ENCODE data around the gene AGAP5. TPM values are rescaled to one million over a fixed set of nuclear protein-coding genes. Genes with fewer than 3 reads are reported as not detected.
"Not testable (repeated sequence)": the region's sequence is repeated elsewhere in the genome, so short reads cannot be mapped to it uniquely, and the experiment has no call there.

AGAP5 gene
- total RNA-seq, 5 donors from 2014 or later (not counting 1 experiment from before 2014, with no cell fraction given) = 11.6 to 17.0 (median 14.7) TPM

DNA sequence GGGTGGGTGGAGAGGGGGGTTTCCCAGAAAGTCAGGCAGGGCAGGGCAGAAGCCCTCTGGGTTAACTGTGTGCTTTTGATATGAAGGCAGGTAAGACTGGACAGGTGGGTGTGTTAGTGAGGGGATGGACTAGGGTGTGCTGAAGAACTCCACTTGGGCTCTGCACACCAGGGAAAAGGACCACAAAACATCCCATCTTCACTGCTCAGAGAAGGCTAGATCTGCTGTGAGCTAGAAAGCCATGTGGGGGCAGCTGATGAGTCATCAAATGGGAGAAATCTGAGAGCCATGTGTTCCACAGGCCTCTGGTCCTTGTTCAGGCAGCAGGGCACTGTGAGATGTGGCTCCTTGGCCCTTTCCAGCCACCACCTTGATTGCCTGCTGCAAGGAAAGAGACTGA, 9.7 kb upstream of the AGAP5 start:
- ATAC-seq (replicated peaks in 1 of 4); H3K27me3 ChIP-seq (replicated peaks in 1 of 2; ENCODE audit: control insufficient read depth in 2 of 2, extremely low read depth in 1 of 2, insufficient read depth in 2 of 2, low read length in 1 of 2); H3K4me3 Mint-ChIP-seq; DNase-seq; H3K9me3 ChIP-seq; H3K27ac Mint-ChIP-seq; H3K9me3 Mint-ChIP-seq; H3K4me1 Mint-ChIP-seq; CTCF ChIA-PET; H3K4me1 ChIP-seq (ENCODE audit: control insufficient read depth in 1 of 2, extremely low read depth in 1 of 2, insufficient read depth in 2 of 2, low read length in 2 of 2); H3K27ac ChIP-seq (ENCODE audit: low read length); POLR2A ChIA-PET; H3K27me3 Mint-ChIP-seq; H3K4me3 ChIP-seq (ENCODE audit: control insufficient read depth in 1 of 2, extremely low read depth in 1 of 2, low read length in 1 of 2): not testable (repeated sequence)
- peaks cover 31% of the 10 kb centered on the region for H3K36me3 Mint-ChIP-seq
- H3K36me3 ChIP-seq (ENCODE audit: control insufficient read depth in 2 of 2, extremely low read depth in 1 of 2, insufficient read depth in 1 of 2, low read length in 1 of 2) = peaks cover 0 to 12% of the 10 kb centered on the region in 2 donors

DNA sequence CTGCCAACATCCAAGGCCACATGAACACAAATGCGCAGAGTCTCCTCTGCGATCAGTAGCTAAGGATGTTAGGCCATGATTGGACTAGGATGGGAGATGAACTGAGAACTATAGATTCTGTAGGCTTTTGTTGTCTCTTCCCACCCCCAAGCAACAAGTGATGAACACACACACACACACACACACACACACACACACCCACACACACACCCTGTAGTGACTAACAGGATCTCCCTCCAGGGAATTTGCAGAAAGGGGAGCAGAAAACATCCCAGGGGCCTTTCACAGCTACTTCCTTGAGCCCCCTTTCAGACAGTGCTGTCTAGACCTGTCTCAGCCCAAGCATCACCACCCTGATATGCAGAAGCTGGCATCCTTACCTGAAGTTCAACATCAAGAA, 8.6 kb upstream of the AGAP5 start:
- H3K9me3 ChIP-seq; H3K27ac ChIP-seq (ENCODE audit: low read length); CTCF ChIA-PET; H3K9me3 Mint-ChIP-seq; H3K4me3 Mint-ChIP-seq; H3K4me1 ChIP-seq (ENCODE audit: control insufficient read depth in 1 of 2, extremely low read depth in 1 of 2, insufficient read depth in 2 of 2, low read length in 2 of 2); H3K4me1 Mint-ChIP-seq; DNase-seq; H3K27ac Mint-ChIP-seq; H3K27me3 Mint-ChIP-seq; H3K4me3 ChIP-seq (ENCODE audit: control insufficient read depth in 1 of 2, extremely low read depth in 1 of 2, low read length in 1 of 2); ATAC-seq (replicated peaks in 1 of 4); H3K27me3 ChIP-seq (replicated peaks in 1 of 2; ENCODE audit: control insufficient read depth in 2 of 2, extremely low read depth in 1 of 2, insufficient read depth in 2 of 2, low read length in 1 of 2): not testable (repeated sequence)
- H3K36me3 ChIP-seq (ENCODE audit: control insufficient read depth in 2 of 2, extremely low read depth in 1 of 2, insufficient read depth in 1 of 2, low read length in 1 of 2) = peaks cover 0 to 12% of the 10 kb centered on the region in 2 donors
- WGBS (ENCODE audit: insufficient coverage) = no CpG with 5 or more reads among the region's 2 CpGs
- H3K36me3 Mint-ChIP-seq = peaks cover 31% of the 10 kb centered on the region
- POLR2A ChIA-PET = interaction anchor here in 1 of 2 donors (0.7 kb wide), 1 partner anchor 1315 kb away, joined by 3 read pairs; no protein-coding TSS in a partner anchor

GRCh38 chr10:73705506-73706072, 7.7 kb upstream of the AGAP5 start:
- H3K9me3 ChIP-seq; H3K4me1 ChIP-seq (ENCODE audit: control insufficient read depth in 1 of 2, extremely low read depth in 1 of 2, insufficient read depth in 2 of 2, low read length in 2 of 2); H3K4me3 Mint-ChIP-seq; H3K27ac Mint-ChIP-seq; H3K4me3 ChIP-seq (ENCODE audit: control insufficient read depth in 1 of 2, extremely low read depth in 1 of 2, low read length in 1 of 2); H3K27me3 ChIP-seq (replicated peaks in 1 of 2; ENCODE audit: control insufficient read depth in 2 of 2, extremely low read depth in 1 of 2, insufficient read depth in 2 of 2, low read length in 1 of 2); ATAC-seq (replicated peaks in 1 of 4); CTCF ChIA-PET; H3K27me3 Mint-ChIP-seq; H3K9me3 Mint-ChIP-seq; H3K27ac ChIP-seq (ENCODE audit: low read length); H3K4me1 Mint-ChIP-seq; DNase-seq: not testable (repeated sequence)
- POLR2A ChIA-PET = interaction anchor here in 1 of 2 donors (0.7 kb wide), 1 partner anchor 1316 kb away, joined by 3 read pairs; no protein-coding TSS in a partner anchor
- peaks cover 0 to 12% of the 10 kb centered on the region in 2 donors for H3K36me3 ChIP-seq (ENCODE audit: control insufficient read depth in 2 of 2, extremely low read depth in 1 of 2, insufficient read depth in 1 of 2, low read length in 1 of 2)
- WGBS (ENCODE audit: insufficient coverage) = no CpG with 5 or more reads among the region's 1 CpG
- H3K36me3 Mint-ChIP-seq = peaks cover 34% of the 10 kb centered on the region

DNA sequence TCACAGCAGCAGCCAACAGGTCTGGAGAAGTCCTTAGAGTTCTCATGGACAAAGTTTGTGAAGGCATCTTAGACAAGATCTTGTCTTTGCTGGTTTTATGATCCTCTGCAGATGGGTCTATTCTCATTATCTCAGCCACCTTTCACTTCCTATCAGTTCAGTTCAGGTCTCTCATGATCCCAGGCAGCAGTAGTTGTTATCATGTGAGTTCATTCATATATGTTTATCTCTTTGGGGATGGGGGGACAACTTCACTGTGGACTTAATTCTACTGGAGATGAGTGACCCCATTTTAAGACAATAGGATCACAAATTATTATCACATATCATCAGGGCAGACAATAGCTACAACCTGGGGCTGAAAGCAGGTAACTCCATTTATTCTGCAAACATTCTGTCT, 6.0 kb upstream of the AGAP5 start:
- DNase-seq; H3K9me3 ChIP-seq; H3K4me3 Mint-ChIP-seq; H3K27ac ChIP-seq (ENCODE audit: low read length); H3K27me3 Mint-ChIP-seq; POLR2A ChIA-PET; ATAC-seq (replicated peaks in 1 of 4); H3K27ac Mint-ChIP-seq; H3K9me3 Mint-ChIP-seq; CTCF ChIA-PET; H3K4me3 ChIP-seq (ENCODE audit: control insufficient read depth in 1 of 2, extremely low read depth in 1 of 2, low read length in 1 of 2); H3K36me3 ChIP-seq (ENCODE audit: control insufficient read depth in 2 of 2, extremely low read depth in 1 of 2, insufficient read depth in 1 of 2, low read length in 1 of 2); H3K27me3 ChIP-seq (replicated peaks in 1 of 2; ENCODE audit: control insufficient read depth in 2 of 2, extremely low read depth in 1 of 2, insufficient read depth in 2 of 2, low read length in 1 of 2); H3K4me1 ChIP-seq (ENCODE audit: control insufficient read depth in 1 of 2, extremely low read depth in 1 of 2, insufficient read depth in 2 of 2, low read length in 2 of 2); H3K4me1 Mint-ChIP-seq: not testable (repeated sequence)
- peaks cover 30% of the 10 kb centered on the region for H3K36me3 Mint-ChIP-seq

DNA sequence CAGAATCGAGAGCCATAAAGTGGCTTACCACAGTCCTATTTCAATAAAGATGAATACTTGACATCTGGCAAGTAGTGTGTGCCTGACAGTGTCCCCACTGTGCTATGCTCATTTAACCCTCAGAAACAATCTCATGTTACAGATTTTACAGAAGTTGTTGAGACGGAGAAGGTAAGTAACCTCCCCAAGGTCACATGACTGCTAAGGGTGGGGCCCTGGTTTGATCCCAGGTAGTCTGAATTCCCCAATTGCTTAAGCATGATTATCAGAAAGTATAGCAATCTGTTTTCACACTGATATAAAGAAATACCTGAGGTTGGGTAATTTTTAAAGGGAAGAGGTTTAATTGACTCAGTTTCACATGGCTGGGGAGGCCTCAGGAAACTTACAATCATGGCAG, 910 bp upstream of the AGAP5 start:
- DNase-seq; H3K4me3 ChIP-seq (ENCODE audit: control insufficient read depth in 1 of 2, extremely low read depth in 1 of 2, low read length in 1 of 2); H3K27me3 Mint-ChIP-seq; H3K36me3 ChIP-seq (ENCODE audit: control insufficient read depth in 2 of 2, extremely low read depth in 1 of 2, insufficient read depth in 1 of 2, low read length in 1 of 2); CTCF ChIA-PET; H3K27ac Mint-ChIP-seq; H3K4me1 ChIP-seq (ENCODE audit: control insufficient read depth in 1 of 2, extremely low read depth in 1 of 2, insufficient read depth in 2 of 2, low read length in 2 of 2); H3K9me3 Mint-ChIP-seq; ATAC-seq (replicated peaks in 1 of 4); H3K4me3 Mint-ChIP-seq; POLR2A ChIA-PET; H3K9me3 ChIP-seq; H3K27ac ChIP-seq (ENCODE audit: low read length); H3K4me1 Mint-ChIP-seq; H3K27me3 ChIP-seq (replicated peaks in 1 of 2; ENCODE audit: control insufficient read depth in 2 of 2, extremely low read depth in 1 of 2, insufficient read depth in 2 of 2, low read length in 1 of 2): not testable (repeated sequence)
- H3K36me3 Mint-ChIP-seq = peaks cover 26% of the 10 kb centered on the region
- WGBS (ENCODE audit: insufficient coverage) = no CpG with 5 or more reads among the region's 2 CpGs

DNA sequence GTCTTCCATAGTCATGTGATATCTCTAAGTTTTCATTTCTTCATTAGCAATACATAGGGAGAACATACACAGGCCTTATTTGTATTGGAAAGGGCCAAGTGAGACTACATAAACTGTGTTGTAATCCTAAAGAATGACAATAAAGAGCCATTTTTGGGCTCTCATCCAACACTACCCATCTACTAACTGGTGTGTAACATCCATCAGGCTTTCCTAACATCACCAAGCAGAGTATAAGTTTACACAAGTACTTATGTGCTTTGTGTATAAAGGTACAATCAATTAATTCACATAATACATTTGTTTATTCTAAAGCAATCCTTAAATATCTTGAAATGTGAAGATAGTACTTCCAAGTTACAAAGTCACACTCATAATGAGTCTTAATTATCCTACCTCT, 2.6 kb downstream of the AGAP5 start:
- H3K4me1 ChIP-seq (ENCODE audit: control insufficient read depth in 1 of 2, extremely low read depth in 1 of 2, insufficient read depth in 2 of 2, low read length in 2 of 2); H3K36me3 ChIP-seq (ENCODE audit: control insufficient read depth in 2 of 2, extremely low read depth in 1 of 2, insufficient read depth in 1 of 2, low read length in 1 of 2); H3K27ac Mint-ChIP-seq; H3K4me3 ChIP-seq (ENCODE audit: control insufficient read depth in 1 of 2, extremely low read depth in 1 of 2, low read length in 1 of 2); H3K9me3 Mint-ChIP-seq; H3K27me3 Mint-ChIP-seq; H3K27ac ChIP-seq (ENCODE audit: low read length); POLR2A ChIA-PET; H3K4me1 Mint-ChIP-seq; CTCF ChIA-PET; H3K27me3 ChIP-seq (replicated peaks in 1 of 2; ENCODE audit: control insufficient read depth in 2 of 2, extremely low read depth in 1 of 2, insufficient read depth in 2 of 2, low read length in 1 of 2); DNase-seq; ATAC-seq (replicated peaks in 1 of 4); H3K4me3 Mint-ChIP-seq; H3K9me3 ChIP-seq: not testable (repeated sequence)
- H3K36me3 Mint-ChIP-seq = peaks cover 23% of the 10 kb centered on the region

- CTCF ChIA-PET; POLR2A ChIA-PET; H3K4me3 Mint-ChIP-seq; H3K36me3 ChIP-seq (ENCODE audit: control insufficient read depth in 2 of 2, extremely low read depth in 1 of 2, insufficient read depth in 1 of 2, low read length in 1 of 2); H3K4me1 ChIP-seq (ENCODE audit: control insufficient read depth in 1 of 2, extremely low read depth in 1 of 2, insufficient read depth in 2 of 2, low read length in 2 of 2); H3K4me3 ChIP-seq (ENCODE audit: control insufficient read depth in 1 of 2, extremely low read depth in 1 of 2, low read length in 1 of 2); H3K27ac ChIP-seq (ENCODE audit: low read length); H3K27me3 Mint-ChIP-seq; H3K9me3 ChIP-seq; DNase-seq; H3K4me1 Mint-ChIP-seq; H3K27ac Mint-ChIP-seq; ATAC-seq (replicated peaks in 1 of 4); H3K27me3 ChIP-seq (replicated peaks in 1 of 2; ENCODE audit: control insufficient read depth in 2 of 2, extremely low read depth in 1 of 2, insufficient read depth in 2 of 2, low read length in 1 of 2); H3K9me3 Mint-ChIP-seq: not testable (repeated sequence)
- 100% methylated on average over 1 of the region's 6 CpGs for WGBS (ENCODE audit: insufficient coverage)
- H3K36me3 Mint-ChIP-seq = peaks cover 22% of the 10 kb centered on the region
These were observed 7.2 kb downstream of the AGAP5 start for GRCh38 chr10:73690755-73691154.

Data from T-cell (primary cell).